ENCODE measurements around the gene ENTPD7.

DNA sequence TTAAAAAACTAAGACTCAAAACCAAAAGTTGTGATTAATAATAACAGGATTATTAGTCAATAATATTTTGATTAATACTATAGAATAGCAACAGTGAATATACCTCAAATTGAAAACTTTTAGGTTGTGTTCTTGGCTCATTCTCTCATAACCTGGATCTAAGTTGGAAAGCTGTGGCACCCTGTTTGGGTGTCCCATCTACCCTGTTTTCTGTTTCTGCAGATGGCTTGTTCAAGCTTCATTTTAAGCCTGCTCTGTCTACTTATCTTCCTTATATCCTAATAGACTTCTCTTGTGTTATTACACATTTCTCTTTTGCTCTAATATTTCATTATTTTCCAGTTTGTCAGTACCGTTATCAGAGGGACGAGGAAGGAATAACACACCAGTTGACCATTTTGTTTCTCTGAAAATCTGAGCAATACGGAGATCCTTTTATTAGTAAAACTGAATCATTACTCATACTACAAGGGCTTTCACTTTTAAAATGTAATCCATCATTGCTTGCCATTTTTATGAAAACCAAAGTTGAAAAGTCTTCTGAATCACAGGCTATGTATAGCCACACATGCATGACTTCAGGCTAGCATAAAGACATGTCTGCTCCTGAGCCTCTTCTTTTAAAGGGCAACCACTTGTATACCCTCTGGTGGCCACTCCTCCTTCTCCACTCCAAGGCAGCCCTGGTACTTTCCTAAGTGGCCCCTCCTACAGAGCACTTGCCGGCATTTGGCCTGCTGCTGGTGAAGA is 50.3 kb downstream of the ENTPD7 start:
- TF ChIP-seq, protein P1, sequence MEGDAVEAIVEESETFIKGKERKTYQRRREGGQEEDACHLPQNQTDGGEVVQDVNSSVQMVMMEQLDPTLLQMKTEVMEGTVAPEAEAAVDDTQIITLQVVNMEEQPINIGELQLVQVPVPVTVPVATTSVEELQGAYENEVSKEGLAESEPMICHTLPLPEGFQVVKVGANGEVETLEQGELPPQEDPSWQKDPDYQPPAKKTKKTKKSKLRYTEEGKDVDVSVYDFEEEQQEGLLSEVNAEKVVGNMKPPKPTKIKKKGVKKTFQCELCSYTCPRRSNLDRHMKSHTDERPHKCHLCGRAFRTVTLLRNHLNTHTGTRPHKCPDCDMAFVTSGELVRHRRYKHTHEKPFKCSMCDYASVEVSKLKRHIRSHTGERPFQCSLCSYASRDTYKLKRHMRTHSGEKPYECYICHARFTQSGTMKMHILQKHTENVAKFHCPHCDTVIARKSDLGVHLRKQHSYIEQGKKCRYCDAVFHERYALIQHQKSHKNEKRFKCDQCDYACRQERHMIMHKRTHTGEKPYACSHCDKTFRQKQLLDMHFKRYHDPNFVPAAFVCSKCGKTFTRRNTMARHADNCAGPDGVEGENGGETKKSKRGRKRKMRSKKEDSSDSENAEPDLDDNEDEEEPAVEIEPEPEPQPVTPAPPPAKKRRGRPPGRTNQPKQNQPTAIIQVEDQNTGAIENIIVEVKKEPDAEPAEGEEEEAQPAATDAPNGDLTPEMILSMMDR (IDR thresholded peaks at IDR 0.05; ENCODE audit: borderline replicate concordance, extremely low read depth, low read length, poor library complexity, severe bottlenecking) = no peak
- no peak for TF ChIP-seq EZH2 (IDR thresholded peaks at IDR 0.05; ENCODE audit: borderline replicate concordance, low read depth, low read length, severe bottlenecking)
